Measurements from ENCODE around the gene GPR22.

GPR22 gene

DNA sequence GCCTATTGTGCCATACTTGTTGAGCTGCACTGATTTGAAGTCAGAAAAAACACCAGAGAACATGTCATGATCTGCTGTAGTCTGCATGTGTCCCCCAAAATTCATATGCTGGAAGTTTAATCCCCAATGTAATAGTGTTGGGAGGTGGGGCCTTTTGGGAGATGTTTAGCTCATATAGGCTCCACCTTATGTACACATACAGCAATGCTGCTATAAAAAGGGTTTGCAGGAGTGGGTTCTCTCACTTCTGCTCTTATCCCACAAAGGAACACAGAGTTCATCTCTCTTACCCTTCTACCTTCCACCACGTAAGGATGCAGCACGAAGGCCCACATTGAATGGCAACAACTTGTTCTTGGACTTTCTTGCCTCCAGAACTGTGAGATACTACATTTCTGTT is 23.0 kb downstream of the GPR22 start:
- no peaks in the 10 kb centered on the region for H3K4me1 ChIP-seq (ENCODE audit: control insufficient read depth, insufficient read depth, low read length)

DNA sequence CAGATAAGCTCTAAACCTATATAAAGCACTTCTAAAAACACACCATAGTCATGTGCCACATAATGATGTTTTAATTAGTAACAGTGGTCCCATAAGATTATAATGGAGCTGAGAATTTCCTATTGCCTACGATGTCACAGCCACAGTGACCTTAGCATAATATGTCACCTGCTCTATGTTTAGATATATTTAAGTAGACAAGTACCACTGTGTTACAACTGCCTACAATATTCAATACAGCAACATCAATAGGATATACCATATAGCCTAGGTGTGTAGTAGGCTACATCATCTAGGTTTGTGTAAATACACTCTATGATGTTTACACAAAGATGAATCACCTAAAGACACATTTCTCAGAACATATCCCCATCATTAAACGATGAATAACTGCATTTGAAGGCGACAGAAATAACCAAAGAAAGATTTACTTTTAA is 24.5 kb downstream of the GPR22 start:
- Histone ChIP-seq H3K27ac (ENCODE audit: low read depth, low read length) (no peak overlapping the region), H3K36me3 (ENCODE audit: control insufficient read depth, insufficient read depth, low read length) (no peaks in the 10 kb centered on the region), H3K4me3 (ENCODE audit: low read length) (no peak overlapping the region), H3K4me1 (ENCODE audit: control insufficient read depth, insufficient read depth, low read length) (no peaks in the 10 kb centered on the region), H3K9ac (ENCODE audit: low read length) (no peak overlapping the region), H3K27me3 (ENCODE audit: control insufficient read depth, insufficient read depth, low read length) (no peaks in the 10 kb centered on the region)

More for the DNA sequence above, 23.0 kb downstream of the GPR22 start:
- Histone ChIP-seq H3K27ac (ENCODE audit: low read depth, low read length) (no peak overlapping the region), H3K9ac (ENCODE audit: low read length) (no peak overlapping the region), H3K36me3 (ENCODE audit: control insufficient read depth, insufficient read depth, low read length) (no peaks in the 10 kb centered on the region), H3K27me3 (ENCODE audit: control insufficient read depth, insufficient read depth, low read length) (no peaks in the 10 kb centered on the region), H3K4me3 (ENCODE audit: low read length) (no peak overlapping the region)

DNA sequence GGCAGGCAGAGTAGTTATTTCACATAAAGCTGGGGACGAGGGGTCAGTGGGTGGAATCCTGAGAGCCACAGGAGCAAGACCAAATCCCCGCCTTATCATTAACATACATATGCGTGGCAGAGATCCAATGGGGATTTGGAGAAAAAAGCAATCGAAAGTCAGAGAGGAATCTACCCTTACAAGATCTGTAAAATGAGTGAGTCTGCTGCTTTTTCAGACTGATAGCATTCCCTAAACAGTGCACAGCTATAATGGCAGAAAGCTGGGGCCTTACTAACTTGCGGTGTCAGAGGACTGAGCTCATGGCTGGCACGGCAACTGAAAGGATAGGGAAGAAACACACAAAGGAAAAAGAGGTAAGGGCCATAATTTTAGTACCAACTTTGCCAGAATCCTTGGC is 25.0 kb downstream of the GPR22 start:
- Histone ChIP-seq H3K4me1 (ENCODE audit: control insufficient read depth, insufficient read depth, low read length) (no peaks in the 10 kb centered on the region), H3K36me3 (ENCODE audit: control insufficient read depth, insufficient read depth, low read length) (no peaks in the 10 kb centered on the region), H3K27ac (ENCODE audit: low read depth, low read length) (no peak overlapping the region), H3K27me3 (ENCODE audit: control insufficient read depth, insufficient read depth, low read length) (no peaks in the 10 kb centered on the region), H3K4me3 (ENCODE audit: low read length) (no peak overlapping the region), H3K9ac (ENCODE audit: low read length) (no peak overlapping the region)

DNA sequence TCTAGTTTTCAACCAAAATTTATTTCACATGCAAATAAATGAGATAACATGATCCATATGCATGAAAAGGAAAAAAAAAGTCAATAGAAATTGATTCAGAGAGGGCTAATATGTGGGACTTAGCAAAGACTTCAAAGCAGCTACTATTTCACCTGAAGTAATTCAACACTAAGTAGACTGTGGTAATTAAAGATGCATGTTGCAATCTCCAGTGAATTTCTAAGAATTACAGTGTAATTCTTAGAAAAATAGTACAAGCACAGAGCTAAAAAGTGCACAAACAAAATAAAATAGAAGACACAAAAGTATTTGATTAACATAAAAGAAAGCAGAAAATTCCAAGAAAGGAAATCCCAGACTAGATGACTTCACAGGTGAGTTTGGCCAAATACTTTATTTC is 25.7 kb downstream of the GPR22 start:
- Histone ChIP-seq H3K36me3 (ENCODE audit: control insufficient read depth, insufficient read depth, low read length) (no peaks in the 10 kb centered on the region), H3K9ac (ENCODE audit: low read length) (no peak overlapping the region), H3K4me3 (ENCODE audit: low read length) (no peak overlapping the region), H3K27ac (ENCODE audit: low read depth, low read length) (no peak overlapping the region), H3K27me3 (ENCODE audit: control insufficient read depth, insufficient read depth, low read length) (no peaks in the 10 kb centered on the region), H3K4me1 (ENCODE audit: control insufficient read depth, insufficient read depth, low read length) (no peaks in the 10 kb centered on the region)

DNA sequence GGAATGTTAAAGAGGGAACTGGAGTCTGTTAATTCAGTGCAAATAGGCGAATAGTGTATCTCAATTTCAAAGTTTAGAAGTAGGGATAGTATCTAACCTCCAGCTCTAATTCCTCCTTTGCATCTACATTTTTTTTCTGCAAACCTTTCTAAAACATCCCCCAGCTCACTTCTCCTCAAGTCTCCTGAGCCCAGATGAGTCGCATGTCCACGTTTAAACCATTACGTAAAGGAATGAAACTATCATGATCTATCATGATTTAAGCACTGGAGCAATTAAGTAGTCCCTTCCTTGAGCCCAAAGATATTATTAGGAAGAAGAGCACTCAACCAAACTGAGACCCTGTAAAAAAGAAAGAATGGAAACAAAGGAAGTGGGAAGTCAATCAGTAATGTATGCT is 29.9 kb downstream of the GPR22 start:
- no peaks in the 10 kb centered on the region for H3K27me3 ChIP-seq (ENCODE audit: control insufficient read depth, insufficient read depth, low read length)
- no peak overlapping the region for H3K27ac ChIP-seq (ENCODE audit: low read depth, low read length)
- H3K36me3 ChIP-seq (ENCODE audit: control insufficient read depth, insufficient read depth, low read length) = no peaks in the 10 kb centered on the region
- no peak overlapping the region for H3K4me3 ChIP-seq (ENCODE audit: low read length)
- H3K4me1 ChIP-seq (ENCODE audit: control insufficient read depth, insufficient read depth, low read length) = no peaks in the 10 kb centered on the region
- H3K9ac ChIP-seq (ENCODE audit: low read length) = no peak overlapping the region

DNA sequence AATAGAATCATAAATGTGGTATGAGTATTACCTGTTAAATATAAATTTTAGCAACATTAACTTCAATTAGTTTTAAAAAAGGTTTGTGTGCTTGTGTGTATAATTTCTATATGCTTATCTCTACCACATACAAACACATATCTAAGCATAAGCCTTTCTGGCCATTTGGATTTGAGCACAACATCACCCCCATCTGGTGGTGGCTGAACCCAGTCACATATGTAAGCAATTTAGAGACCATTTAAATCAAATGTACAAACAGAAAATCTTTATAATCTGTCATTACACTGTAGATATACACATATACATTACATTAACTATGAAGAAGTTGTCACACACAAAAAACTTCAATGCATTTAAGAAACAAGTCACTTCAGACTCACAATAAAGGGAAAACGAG is 31.7 kb downstream of the GPR22 start:
- no peak overlapping the region for H3K4me3 ChIP-seq (ENCODE audit: low read length)
- H3K4me1 ChIP-seq (ENCODE audit: control insufficient read depth, insufficient read depth, low read length) = no peaks in the 10 kb centered on the region
- H3K27ac ChIP-seq (ENCODE audit: low read depth, low read length) = no peak overlapping the region
- H3K9ac ChIP-seq (ENCODE audit: low read length) = no peak overlapping the region
- no peaks in the 10 kb centered on the region for H3K36me3 ChIP-seq (ENCODE audit: control insufficient read depth, insufficient read depth, low read length)
- H3K27me3 ChIP-seq (ENCODE audit: control insufficient read depth, insufficient read depth, low read length) = no peaks in the 10 kb centered on the region

DNA sequence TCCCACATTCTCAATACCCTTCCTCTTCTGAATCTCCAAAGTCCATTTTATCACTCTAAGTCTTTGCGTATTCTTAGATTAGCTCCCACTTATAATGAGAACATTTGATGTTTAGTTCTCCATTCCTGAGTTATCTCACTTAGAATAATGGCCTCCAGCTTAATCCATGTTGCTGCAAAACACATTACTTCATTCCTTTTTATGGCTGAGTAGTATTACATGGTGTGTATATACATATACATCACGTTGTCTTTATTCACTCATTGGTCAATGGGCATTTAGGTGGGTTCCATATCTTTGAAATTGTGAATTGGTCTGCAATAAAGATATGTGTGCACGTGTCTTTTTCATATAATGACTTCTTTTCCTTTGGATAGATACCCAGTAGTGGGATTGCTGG is 32.3 kb downstream of the GPR22 start:
- no peaks in the 10 kb centered on the region for H3K4me1 ChIP-seq (ENCODE audit: control insufficient read depth, insufficient read depth, low read length)
- H3K9ac ChIP-seq (ENCODE audit: low read length) = no peak overlapping the region
- no peaks in the 10 kb centered on the region for H3K36me3 ChIP-seq (ENCODE audit: control insufficient read depth, insufficient read depth, low read length)
- no peak overlapping the region for H3K4me3 ChIP-seq (ENCODE audit: low read length)
- H3K27me3 ChIP-seq (ENCODE audit: control insufficient read depth, insufficient read depth, low read length) = no peaks in the 10 kb centered on the region
- no peak overlapping the region for H3K27ac ChIP-seq (ENCODE audit: low read depth, low read length)

DNA sequence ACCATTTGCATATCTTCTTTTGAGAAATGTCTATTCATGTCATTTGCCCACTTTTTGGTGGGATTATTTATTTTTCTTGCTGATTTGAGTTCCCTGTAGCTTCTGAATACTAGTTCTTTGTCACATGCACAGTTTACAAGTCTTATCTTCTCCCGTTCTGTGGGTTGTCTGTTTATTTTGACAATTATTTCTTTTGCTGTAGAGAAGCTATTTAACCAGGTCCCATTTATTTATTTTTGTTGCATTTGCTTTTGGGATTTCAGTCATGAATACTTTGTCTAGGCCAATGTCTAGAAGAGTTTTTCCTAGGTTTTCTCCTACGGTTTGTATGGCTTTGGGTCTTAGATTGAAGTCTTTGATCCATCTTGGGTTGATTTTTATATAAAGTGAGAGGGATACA is 32.9 kb downstream of the GPR22 start:
- H3K4me3 ChIP-seq (ENCODE audit: low read length) = no peak overlapping the region
- no peaks in the 10 kb centered on the region for H3K36me3 ChIP-seq (ENCODE audit: control insufficient read depth, insufficient read depth, low read length)
- no peaks in the 10 kb centered on the region for H3K27me3 ChIP-seq (ENCODE audit: control insufficient read depth, insufficient read depth, low read length)
- H3K4me1 ChIP-seq (ENCODE audit: control insufficient read depth, insufficient read depth, low read length) = no peaks in the 10 kb centered on the region
- no peak overlapping the region for H3K27ac ChIP-seq (ENCODE audit: low read depth, low read length)
- H3K9ac ChIP-seq (ENCODE audit: low read length) = no peak overlapping the region

DNA sequence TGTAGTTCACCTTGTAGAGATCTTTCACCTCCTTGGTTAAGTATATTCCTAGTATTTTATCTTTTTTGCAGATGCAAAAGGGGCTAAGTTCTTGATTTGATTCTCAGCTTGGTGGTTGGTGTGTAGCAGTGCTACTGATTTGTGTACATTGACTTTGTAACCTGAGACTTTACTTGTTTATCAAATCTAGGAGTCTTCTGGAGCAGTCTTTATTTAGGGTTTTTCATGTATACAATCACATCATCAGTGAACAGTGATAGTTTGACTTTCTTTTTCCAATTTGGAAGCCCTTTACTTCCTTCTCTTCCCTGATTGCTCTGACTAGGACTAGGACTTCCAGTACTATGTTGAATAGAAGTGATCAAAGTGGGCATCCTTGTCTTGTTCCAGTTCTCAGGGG is 33.8 kb downstream of the GPR22 start:
- Histone ChIP-seq H3K27me3 (ENCODE audit: control insufficient read depth, insufficient read depth, low read length) (no peaks in the 10 kb centered on the region), H3K9ac (ENCODE audit: low read length) (no peak overlapping the region), H3K27ac (ENCODE audit: low read depth, low read length) (no peak overlapping the region), H3K4me3 (ENCODE audit: low read length) (no peak overlapping the region), H3K36me3 (ENCODE audit: control insufficient read depth, insufficient read depth, low read length) (no peaks in the 10 kb centered on the region), H3K4me1 (ENCODE audit: control insufficient read depth, insufficient read depth, low read length) (no peaks in the 10 kb centered on the region)

DNA sequence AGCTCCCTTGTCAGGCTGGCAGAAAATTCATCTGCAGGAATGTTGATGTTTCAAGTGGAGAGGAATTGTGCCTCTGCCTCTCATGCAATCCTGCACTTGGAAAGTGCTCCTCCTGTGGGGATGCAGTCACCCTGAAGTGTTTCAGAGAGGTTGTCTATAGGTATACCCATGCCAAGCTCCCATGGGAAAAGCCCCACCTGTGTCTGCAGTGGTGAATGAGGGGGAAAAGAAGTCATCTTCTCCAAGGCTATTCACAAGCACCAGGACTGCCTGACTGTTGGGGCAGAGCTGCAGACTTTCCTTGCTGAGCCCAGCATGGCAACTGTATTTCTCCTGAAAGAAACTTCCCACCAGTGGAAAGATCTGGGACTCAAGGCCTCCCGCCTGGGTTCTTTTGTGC is 35.5 kb downstream of the GPR22 start:
- Histone ChIP-seq H3K36me3 (ENCODE audit: control insufficient read depth, insufficient read depth, low read length) (no peaks in the 10 kb centered on the region), H3K27me3 (ENCODE audit: control insufficient read depth, insufficient read depth, low read length) (no peaks in the 10 kb centered on the region), H3K9ac (ENCODE audit: low read length) (no peak overlapping the region), H3K4me3 (ENCODE audit: low read length) (no peak overlapping the region), H3K4me1 (ENCODE audit: control insufficient read depth, insufficient read depth, low read length) (no peaks in the 10 kb centered on the region), H3K27ac (ENCODE audit: low read depth, low read length) (no peak overlapping the region)

DNA sequence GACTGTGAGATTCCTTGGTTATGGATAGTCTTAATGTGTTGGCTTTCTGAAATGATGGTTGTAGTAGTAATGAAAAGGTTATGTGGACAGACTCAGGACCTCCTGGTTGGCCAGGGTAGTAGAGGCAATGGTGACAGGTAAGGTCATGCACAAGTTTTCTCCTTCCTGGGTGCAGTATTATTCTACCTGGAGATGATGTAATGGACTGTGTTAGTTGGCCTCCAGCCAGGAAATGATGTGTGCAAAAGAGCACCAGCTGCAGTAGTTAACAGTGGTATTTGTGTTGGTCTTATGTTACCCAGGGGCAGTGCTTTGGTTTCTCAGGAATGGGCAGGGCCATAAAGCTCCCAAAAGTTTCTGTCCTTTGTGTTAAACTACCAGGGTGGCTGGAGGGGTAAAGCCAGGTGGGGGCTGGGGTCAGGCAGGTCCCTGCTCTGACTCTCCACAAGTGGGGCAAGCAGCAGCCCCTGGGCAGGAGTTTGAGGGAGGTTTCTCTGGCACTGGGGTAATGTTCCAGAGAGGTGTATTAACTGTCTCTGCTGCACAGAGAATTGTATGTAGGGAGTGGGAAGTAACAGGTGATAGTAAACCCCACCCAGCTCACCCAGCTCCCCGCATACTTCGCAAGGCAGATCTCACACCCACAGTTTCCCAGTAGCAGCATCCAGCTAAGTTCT is 36.3 kb downstream of the GPR22 start:
- Histone ChIP-seq H3K27ac (ENCODE audit: low read depth, low read length) (no peak overlapping the region), H3K4me1 (ENCODE audit: control insufficient read depth, insufficient read depth, low read length) (no peaks in the 10 kb centered on the region), H3K4me3 (ENCODE audit: low read length) (no peak overlapping the region), H3K27me3 (ENCODE audit: control insufficient read depth, insufficient read depth, low read length) (no peaks in the 10 kb centered on the region), H3K36me3 (ENCODE audit: control insufficient read depth, insufficient read depth, low read length) (no peaks in the 10 kb centered on the region), H3K9ac (ENCODE audit: low read length) (no peak overlapping the region)

DNA sequence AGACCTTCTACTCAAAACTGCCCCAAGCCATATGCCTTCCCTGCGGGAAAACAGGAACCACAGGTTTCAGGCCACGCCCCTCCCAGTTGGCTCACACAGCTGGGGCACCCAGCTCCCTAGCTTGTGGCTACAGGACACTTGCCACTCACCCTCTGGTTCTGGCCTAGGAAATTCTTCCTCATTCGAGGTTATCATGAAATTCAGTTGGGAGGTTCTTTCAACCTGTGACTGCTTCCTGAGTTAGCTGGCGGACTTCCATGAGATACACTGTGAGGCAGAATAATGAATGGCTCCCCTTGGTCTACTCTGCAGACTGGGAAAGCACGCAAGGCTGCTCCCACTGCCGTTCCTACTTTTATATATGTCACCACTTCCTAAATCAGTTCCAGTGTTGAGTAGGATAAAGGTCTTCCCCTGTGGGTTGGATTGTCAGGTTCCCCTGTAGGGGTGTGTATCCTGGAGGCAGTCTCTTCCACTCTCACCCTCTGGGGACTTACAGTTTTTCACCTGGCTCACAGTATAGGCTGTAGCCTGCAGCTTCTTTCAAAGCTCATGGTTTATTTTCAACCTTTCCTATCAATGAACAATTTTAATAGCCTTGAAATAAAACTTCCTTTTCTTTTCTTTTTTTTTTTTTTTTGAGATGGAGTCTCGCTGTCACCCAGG is 37.0 kb downstream of the GPR22 start:
- no peaks in the 10 kb centered on the region for H3K4me1 ChIP-seq (ENCODE audit: control insufficient read depth, insufficient read depth, low read length)
- no peak overlapping the region for H3K27ac ChIP-seq (ENCODE audit: low read depth, low read length)
- no peak overlapping the region for H3K4me3 ChIP-seq (ENCODE audit: low read length)
- H3K27me3 ChIP-seq (ENCODE audit: control insufficient read depth, insufficient read depth, low read length) = no peaks in the 10 kb centered on the region
- no peaks in the 10 kb centered on the region for H3K36me3 ChIP-seq (ENCODE audit: control insufficient read depth, insufficient read depth, low read length)
- no peak overlapping the region for H3K9ac ChIP-seq (ENCODE audit: low read length)
